GM23338 (cell line): ENCODE measurements around the gene CACNA2D1. TPM values are rescaled to one million over a fixed set of nuclear protein-coding genes. Genes with fewer than 3 reads are reported as not detected.

Source experiments
- ATAC-seq: fragments of 200-7000 bp; cut with Tn5 transposase; 3 replicates; pipeline ENCODE4 v1.9.1; 2020
- DNase-seq: peaks from one replicate; pipeline ENCODE4 v3.0.0-alpha.2; 2015; ENCODE audit warnings: low spot score
- H2AFZ ChIP-seq: fragments of 200-600 bp; sonication (generic); 2 replicates; pipeline ENCODE4 v1.8.0; 2016; ENCODE audit warnings: antibody characterized with exemption, mild to moderate bottlenecking, moderate library complexity
- H3F3A ChIP-seq: fragments of 200-600 bp; sonication (generic); replicated peaks from 2 replicates; pipeline ENCODE4 v1.8.0; 2017; ENCODE audit warnings: antibody characterized with exemption, mixed run types, low read depth
- H3K27ac ChIP-seq: fragments of 200-600 bp; sonication (generic); 2 replicates; pipeline ENCODE4 v1.6.1; 2016; ENCODE audit warnings: low read depth
- H3K27me3 ChIP-seq: fragments of 200-600 bp; sonication (generic); 2 replicates; pipeline ENCODE4 v1.8.0; 2016; ENCODE audit warnings: mild to moderate bottlenecking, mixed run types, moderate library complexity; ENCODE audit not compliant: insufficient read depth
- H3K36me3 ChIP-seq: fragments of 200-600 bp; sonication (generic); 2 replicates; pipeline ENCODE4 v1.8.0; 2016; ENCODE audit warnings: mild to moderate bottlenecking; ENCODE audit not compliant: insufficient read depth
- H3K4me1 ChIP-seq: fragments of 200-600 bp; sonication (generic); 2 replicates; pipeline ENCODE4 v1.8.0; 2016; ENCODE audit warnings: mild to moderate bottlenecking, moderate library complexity; ENCODE audit not compliant: insufficient read depth
- H3K4me2 ChIP-seq: fragments of 200-600 bp; sonication (generic); 2 replicates; pipeline ENCODE4 v1.7.1; 2017; ENCODE audit warnings: mixed run types
- H3K4me3 ChIP-seq: fragments of 200-600 bp; sonication (generic); 2 replicates; pipeline ENCODE4 v1.6.1; 2016; ENCODE audit warnings: mixed run types
- H3K79me2 ChIP-seq: fragments of 200-600 bp; sonication (generic); replicated peaks from 2 replicates; pipeline ENCODE4 v1.8.0; 2017; ENCODE audit warnings: mild to moderate bottlenecking; ENCODE audit not compliant: insufficient read depth
- H3K9me2 ChIP-seq: fragments of 200-600 bp; sonication (generic); 2 replicates; pipeline ENCODE4 v1.8.0; 2017; ENCODE audit not compliant: insufficient read depth
- H4K20me1 ChIP-seq: fragments of 200-600 bp; sonication (generic); replicated peaks from 2 replicates; pipeline ENCODE4 v1.8.0; 2017; ENCODE audit warnings: mild to moderate bottlenecking; ENCODE audit not compliant: insufficient read depth
- H3K27ac Mint-ChIP-seq: 2 replicates; pipeline ENCODE4 v1.8.0; 2020; ENCODE audit warnings: inconsistent platforms, mild to moderate bottlenecking, moderate library complexity, mixed read lengths
- H3K27me3 Mint-ChIP-seq: 3 replicates; pipeline ENCODE4 v1.8.0; 2022; ENCODE audit warnings: low read depth, mild to moderate bottlenecking, moderate library complexity, mixed read lengths, inconsistent platforms; ENCODE audit not compliant: insufficient read depth, poor library complexity
- H3K36me3 Mint-ChIP-seq: 3 replicates; pipeline ENCODE4 v1.8.0; 2021; ENCODE audit warnings: low read depth, mild to moderate bottlenecking, inconsistent platforms, moderate library complexity, mixed read lengths
- H3K4me1 Mint-ChIP-seq: 3 replicates; pipeline ENCODE4 v1.8.0; 2020; ENCODE audit warnings: mild to moderate bottlenecking, inconsistent platforms, mixed read lengths
- H3K4me3 Mint-ChIP-seq: 3 replicates; pipeline ENCODE4 v1.8.0; 2021; ENCODE audit warnings: moderate library complexity, mild to moderate bottlenecking, inconsistent platforms, mixed read lengths
- H3K9me3 Mint-ChIP-seq: 3 replicates; pipeline ENCODE4 v1.8.0; 2020; ENCODE audit warnings: moderate library complexity, mild to moderate bottlenecking, inconsistent platforms, mixed read lengths
- CREB1 ChIP-seq: fragments of 250-450 bp; sonication (Bioruptor Pico); IDR thresholded peaks from 2 replicates; pipeline ENCODE4 v1.5.0; 2020; ENCODE audit warnings: low read depth, mild to moderate bottlenecking, moderate library complexity
- EZH2 ChIP-seq: fragments of 200-600 bp; sonication (generic); IDR thresholded peaks from one replicate; pipeline ENCODE4 v1.8.0; 2017; ENCODE audit warnings: antibody characterized with exemption, mild to moderate bottlenecking, low read depth; ENCODE audit not compliant: unreplicated experiment
- EZH2phosphoT487 ChIP-seq: fragments of 200-600 bp; sonication (generic); IDR thresholded peaks from one replicate; pipeline ENCODE4 v1.8.1; 2018; ENCODE audit warnings: antibody characterized with exemption; ENCODE audit not compliant: unreplicated experiment
- JUNB ChIP-seq: IDR thresholded peaks from one replicate; pipeline ENCODE4 v1.6.1; 2016; ENCODE audit warnings: antibody characterized with exemption; ENCODE audit not compliant: unreplicated experiment
- NANOG ChIP-seq: IDR thresholded peaks from 2 replicates; pipeline ENCODE4 v1.6.1; 2016; ENCODE audit warnings: antibody characterized with exemption, borderline replicate concordance
- POLR2AphosphoS5 ChIP-seq: IDR thresholded peaks from 2 replicates; pipeline ENCODE4 v1.6.1; 2016; ENCODE audit warnings: antibody characterized with exemption, low read depth
- STAT1 ChIP-seq: IDR thresholded peaks from one replicate; pipeline ENCODE4 v1.6.1; 2016; ENCODE audit warnings: antibody characterized with exemption; ENCODE audit not compliant: unreplicated experiment
- ZNF114 ChIP-seq: fragments of 250-450 bp; sonication (Bioruptor Pico); IDR thresholded peaks from 2 replicates; pipeline ENCODE4 v1.5.0; 2020; ENCODE audit warnings: mild to moderate bottlenecking, moderate library complexity
- ZNF331 ChIP-seq: fragments of 250-450 bp; sonication (Bioruptor Pico); IDR thresholded peaks from 2 replicates; pipeline ENCODE4 v1.5.0; 2020; ENCODE audit warnings: low read depth, mild to moderate bottlenecking, moderate library complexity
- polyA plus RNA-seq: library from polyadenylated mRNA; unstranded; fragments of >200 nt; fragmentation: Nextera tagmentation; extraction: Ambion mirVana; gene quantifications from 2 replicates; pipeline ENCODE4 v1.2.1, GENCODE V29; 2016
- total RNA-seq: library from RNA; depleted of rRNA; stranded (reverse); fragments of >200 nt; shearing (Covaris generic); gene quantifications from 2 replicates; pipeline ENCODE4 v1.2.3, GENCODE V29; 2014
- TF ChIP-seq, protein P1 (sequence below): IDR thresholded peaks from 2 replicates; pipeline ENCODE4 v1.6.1; 2016; ENCODE audit warnings: antibody characterized with exemption
- TF ChIP-seq, protein P2 (sequence below): IDR thresholded peaks from one replicate; pipeline ENCODE4 v1.6.1; 2018; ENCODE audit warnings: antibody characterized with exemption; ENCODE audit not compliant: unreplicated experiment
- TF ChIP-seq, protein P3 (sequence below), 2 experiments: fragments of 200-600 bp in 1 of 2; sonication (generic) in 1 of 2; conservative IDR thresholded peaks; 2 replicates each; pipeline versions ENCODE4 v1.5.1 to v1.6.1; 2016 to 2017; ENCODE audit warnings: antibody characterized with exemption in 2 of 2, low read depth in 2 of 2, mild to moderate bottlenecking in 2 of 2, moderate library complexity in 1 of 2

The CACNA2D1 gene
- total and polyA plus RNA-seq, 2 experiments from 2014 or later: 7.0 to 20.4 TPM

DNA sequence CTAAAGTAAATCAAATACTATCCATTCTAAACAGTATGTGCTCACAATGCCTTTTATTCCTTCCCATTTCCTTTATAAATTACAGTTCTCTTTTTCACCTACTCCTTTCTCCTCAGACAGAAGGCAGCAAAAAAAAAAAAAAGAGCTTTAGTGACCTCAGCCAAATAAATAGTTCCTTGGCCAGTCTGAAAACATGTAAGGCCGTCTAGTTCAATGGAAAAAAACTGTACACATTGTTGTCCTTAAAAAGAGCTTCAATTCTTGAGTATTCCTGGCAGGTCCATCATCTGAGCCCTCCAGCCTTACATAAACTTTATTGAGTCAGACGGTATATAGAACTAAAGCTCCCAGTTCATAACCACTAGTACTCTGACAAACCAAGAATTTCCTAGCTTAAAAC lies 185.4 kb downstream of the CACNA2D1 start (continued):
- TF ChIP-seq, protein P1, sequence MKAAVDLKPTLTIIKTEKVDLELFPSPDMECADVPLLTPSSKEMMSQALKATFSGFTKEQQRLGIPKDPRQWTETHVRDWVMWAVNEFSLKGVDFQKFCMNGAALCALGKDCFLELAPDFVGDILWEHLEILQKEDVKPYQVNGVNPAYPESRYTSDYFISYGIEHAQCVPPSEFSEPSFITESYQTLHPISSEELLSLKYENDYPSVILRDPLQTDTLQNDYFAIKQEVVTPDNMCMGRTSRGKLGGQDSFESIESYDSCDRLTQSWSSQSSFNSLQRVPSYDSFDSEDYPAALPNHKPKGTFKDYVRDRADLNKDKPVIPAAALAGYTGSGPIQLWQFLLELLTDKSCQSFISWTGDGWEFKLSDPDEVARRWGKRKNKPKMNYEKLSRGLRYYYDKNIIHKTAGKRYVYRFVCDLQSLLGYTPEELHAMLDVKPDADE: no peak
- TF ChIP-seq, protein P2, sequence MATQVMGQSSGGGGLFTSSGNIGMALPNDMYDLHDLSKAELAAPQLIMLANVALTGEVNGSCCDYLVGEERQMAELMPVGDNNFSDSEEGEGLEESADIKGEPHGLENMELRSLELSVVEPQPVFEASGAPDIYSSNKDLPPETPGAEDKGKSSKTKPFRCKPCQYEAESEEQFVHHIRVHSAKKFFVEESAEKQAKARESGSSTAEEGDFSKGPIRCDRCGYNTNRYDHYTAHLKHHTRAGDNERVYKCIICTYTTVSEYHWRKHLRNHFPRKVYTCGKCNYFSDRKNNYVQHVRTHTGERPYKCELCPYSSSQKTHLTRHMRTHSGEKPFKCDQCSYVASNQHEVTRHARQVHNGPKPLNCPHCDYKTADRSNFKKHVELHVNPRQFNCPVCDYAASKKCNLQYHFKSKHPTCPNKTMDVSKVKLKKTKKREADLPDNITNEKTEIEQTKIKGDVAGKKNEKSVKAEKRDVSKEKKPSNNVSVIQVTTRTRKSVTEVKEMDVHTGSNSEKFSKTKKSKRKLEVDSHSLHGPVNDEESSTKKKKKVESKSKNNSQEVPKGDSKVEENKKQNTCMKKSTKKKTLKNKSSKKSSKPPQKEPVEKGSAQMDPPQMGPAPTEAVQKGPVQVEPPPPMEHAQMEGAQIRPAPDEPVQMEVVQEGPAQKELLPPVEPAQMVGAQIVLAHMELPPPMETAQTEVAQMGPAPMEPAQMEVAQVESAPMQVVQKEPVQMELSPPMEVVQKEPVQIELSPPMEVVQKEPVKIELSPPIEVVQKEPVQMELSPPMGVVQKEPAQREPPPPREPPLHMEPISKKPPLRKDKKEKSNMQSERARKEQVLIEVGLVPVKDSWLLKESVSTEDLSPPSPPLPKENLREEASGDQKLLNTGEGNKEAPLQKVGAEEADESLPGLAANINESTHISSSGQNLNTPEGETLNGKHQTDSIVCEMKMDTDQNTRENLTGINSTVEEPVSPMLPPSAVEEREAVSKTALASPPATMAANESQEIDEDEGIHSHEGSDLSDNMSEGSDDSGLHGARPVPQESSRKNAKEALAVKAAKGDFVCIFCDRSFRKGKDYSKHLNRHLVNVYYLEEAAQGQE: no peak
- TF ChIP-seq, protein P3, sequence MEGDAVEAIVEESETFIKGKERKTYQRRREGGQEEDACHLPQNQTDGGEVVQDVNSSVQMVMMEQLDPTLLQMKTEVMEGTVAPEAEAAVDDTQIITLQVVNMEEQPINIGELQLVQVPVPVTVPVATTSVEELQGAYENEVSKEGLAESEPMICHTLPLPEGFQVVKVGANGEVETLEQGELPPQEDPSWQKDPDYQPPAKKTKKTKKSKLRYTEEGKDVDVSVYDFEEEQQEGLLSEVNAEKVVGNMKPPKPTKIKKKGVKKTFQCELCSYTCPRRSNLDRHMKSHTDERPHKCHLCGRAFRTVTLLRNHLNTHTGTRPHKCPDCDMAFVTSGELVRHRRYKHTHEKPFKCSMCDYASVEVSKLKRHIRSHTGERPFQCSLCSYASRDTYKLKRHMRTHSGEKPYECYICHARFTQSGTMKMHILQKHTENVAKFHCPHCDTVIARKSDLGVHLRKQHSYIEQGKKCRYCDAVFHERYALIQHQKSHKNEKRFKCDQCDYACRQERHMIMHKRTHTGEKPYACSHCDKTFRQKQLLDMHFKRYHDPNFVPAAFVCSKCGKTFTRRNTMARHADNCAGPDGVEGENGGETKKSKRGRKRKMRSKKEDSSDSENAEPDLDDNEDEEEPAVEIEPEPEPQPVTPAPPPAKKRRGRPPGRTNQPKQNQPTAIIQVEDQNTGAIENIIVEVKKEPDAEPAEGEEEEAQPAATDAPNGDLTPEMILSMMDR (conservative IDR thresholded peaks at IDR 0.05; ENCODE audit: low read depth in 2 of 2): no peak
- TF ChIP-seq CREB1 (CRISPR knock-in tag): no peak
- no peak for TF ChIP-seq POLR2AphosphoS5

DNA sequence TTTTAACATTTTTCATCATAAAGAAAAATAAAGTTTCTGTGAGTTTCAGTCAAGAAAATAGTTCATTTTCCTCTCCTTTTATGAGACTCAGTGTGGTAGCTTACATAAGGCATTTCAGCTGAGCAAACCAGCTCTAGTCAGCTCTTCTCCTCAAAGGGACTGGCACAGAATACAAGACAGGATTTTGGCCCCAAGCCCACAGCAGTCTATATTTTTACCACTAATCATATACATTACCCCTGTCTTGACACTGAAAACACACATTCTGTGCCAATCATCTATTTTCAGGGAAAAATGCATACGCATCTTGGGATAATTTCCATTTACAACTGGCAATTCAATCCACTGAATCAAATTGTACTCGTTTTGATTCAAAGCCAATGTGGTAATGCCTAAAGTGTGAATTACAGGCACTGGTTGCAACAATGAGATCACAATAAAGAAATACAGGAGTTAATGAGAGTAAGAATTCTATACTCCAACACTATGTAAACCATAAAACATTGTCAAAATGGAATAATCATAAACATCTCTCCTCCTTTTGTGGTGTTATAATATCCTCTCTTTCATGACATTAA lies 186.4 kb downstream of the CACNA2D1 start:
- no peak overlapping the region for H3K27ac Mint-ChIP-seq
- peaks cover 6% of the 10 kb centered on the region for H3K27me3 Mint-ChIP-seq
- H3K4me1 ChIP-seq: no peaks in the 10 kb centered on the region
- H3F3A ChIP-seq: no peaks in the 10 kb centered on the region
- H3K4me3 Mint-ChIP-seq: no peak overlapping the region
- H3K9me2 ChIP-seq: no peaks in the 10 kb centered on the region; the same call in 1 of the 2 replicates
- no peaks in the 10 kb centered on the region for H3K79me2 ChIP-seq
- H4K20me1 ChIP-seq: no peaks in the 10 kb centered on the region
- no peak overlapping the region for H3K4me2 ChIP-seq
- H3K4me3 ChIP-seq: no peak overlapping the region
- ATAC-seq (no peak), DNase-seq (no peak)
- peaks cover 3% of the 10 kb centered on the region; the same call in 1 of the 3 replicates for H3K4me1 Mint-ChIP-seq
- no peaks in the 10 kb centered on the region for H3K36me3 ChIP-seq
- no peak overlapping the region for H2AFZ ChIP-seq
- H3K27me3 ChIP-seq: no peaks in the 10 kb centered on the region
- H3K27ac ChIP-seq: no peak overlapping the region
- H3K9me3 Mint-ChIP-seq: no peaks in the 10 kb centered on the region
- no peaks in the 10 kb centered on the region for H3K36me3 Mint-ChIP-seq
- no peak for TF ChIP-seq STAT1
- TF ChIP-seq EZH2phosphoT487: no peak
- TF ChIP-seq, protein P1: no peak
- TF ChIP-seq CREB1 (CRISPR knock-in tag): no peak
- no peak for TF ChIP-seq POLR2AphosphoS5
- no peak for TF ChIP-seq NANOG
- TF ChIP-seq EZH2: no peak
- no peak for TF ChIP-seq ZNF331 (CRISPR knock-in tag)
- TF ChIP-seq ZNF114 (CRISPR knock-in tag): no peak
- TF ChIP-seq JUNB: no peak
